DMS153 treated with DMSO at 0.1 percent for 48 hours (cell line): Measurements from ENCODE around the gene NAV2.

Source experiments
- DNase-seq: peaks from one replicate; lab custom pipeline; 2025; ENCODE audit not compliant: unreplicated experiment; lab: John Stamatoyannopoulos, UW

The NAV2 gene

GRCh38 chr11:20047769-20048154 lies 335.1 kb downstream of the NAV2 start:
- no peak for DNase-seq

- no peak for DNase-seq
Observed at GRCh38 chr11:20048246-20048645, 335.6 kb downstream of the NAV2 start.

GRCh38 chr11:20048707-20049106 lies 336.1 kb downstream of the NAV2 start:
- DNase-seq: no peak

- no peak for DNase-seq
Observed at GRCh38 chr11:20049231-20049630, 336.6 kb downstream of the NAV2 start.

GRCh38 chr11:20050048-20050447 lies 337.4 kb downstream of the NAV2 start:
- no peak for DNase-seq

GRCh38 chr11:20050551-20051333 lies 338.1 kb downstream of the NAV2 start:
- no peak for DNase-seq

- DNase-seq: no peak
Observed at GRCh38 chr11:20051469-20052399, 339.1 kb downstream of the NAV2 start.

- no peak for DNase-seq
Observed at GRCh38 chr11:20053572-20053971, 340.9 kb downstream of the NAV2 start.

- no peak for DNase-seq
Observed at GRCh38 chr11:20054584-20054983, 341.9 kb downstream of the NAV2 start.

- no peak for DNase-seq
Observed at GRCh38 chr11:20055312-20055711, 342.7 kb downstream of the NAV2 start.

- DNase-seq: no peak
Observed at GRCh38 chr11:20056109-20056949, 343.7 kb downstream of the NAV2 start.

GRCh38 chr11:20056950-20057943 lies 344.6 kb downstream of the NAV2 start:
- no peak for DNase-seq

GRCh38 chr11:20058749-20059458 lies 346.3 kb downstream of the NAV2 start:
- DNase-seq: no peak

GRCh38 chr11:20059587-20060021 lies 347.0 kb downstream of the NAV2 start:
- DNase-seq: no peak

GRCh38 chr11:20060181-20060580 lies 347.5 kb downstream of the NAV2 start:
- no peak for DNase-seq

- no peak for DNase-seq
Observed at GRCh38 chr11:20060647-20061205, 348.1 kb downstream of the NAV2 start.

GRCh38 chr11:20061776-20062175 lies 349.1 kb downstream of the NAV2 start:
- no peak for DNase-seq

- no peak for DNase-seq
Observed at GRCh38 chr11:20064961-20065405, 352.3 kb downstream of the NAV2 start.

- no peak for DNase-seq
Observed at GRCh38 chr11:20065406-20065805, 352.8 kb downstream of the NAV2 start.
